Hepatocyte (in vitro differentiated cells): ENCODE results near the gene MRTFB. TPM values are rescaled to one million over a fixed set of nuclear protein-coding genes. Genes with fewer than 3 reads are reported as not detected.
A peak's percentile ranks its signal among the peaks of the same experiment; 100 is the strongest.

Source experiments
- DNase-seq: peaks from one replicate; pipeline ENCODE4 v3.0.0-alpha.2; 2016; ENCODE audit warnings: low spot score
- H2AFZ ChIP-seq: fragments of 200-600 bp; sonication (generic); 2 replicates; pipeline ENCODE4 v1.6.0; 2016; ENCODE audit warnings: antibody characterized with exemption, mild to moderate bottlenecking
- H3K27ac ChIP-seq: fragments of 200-600 bp; sonication (generic); 2 replicates; pipeline ENCODE4 v1.5.1; 2016; ENCODE audit warnings: mild to moderate bottlenecking
- H3K27me3 ChIP-seq: fragments of 200-600 bp; sonication (generic); 2 replicates; pipeline ENCODE4 v1.6.1; 2016
- H3K36me3 ChIP-seq: fragments of 200-600 bp; sonication (generic); replicated peaks from 2 replicates; pipeline ENCODE4 v1.5.1; 2016; ENCODE audit warnings: low read depth; ENCODE audit not compliant: insufficient read depth
- H3K4me1 ChIP-seq: fragments of 200-600 bp; sonication (generic); 2 replicates; pipeline ENCODE4 v1.5.1; 2016; ENCODE audit warnings: mild to moderate bottlenecking, moderate library complexity; ENCODE audit not compliant: insufficient read depth
- H3K4me2 ChIP-seq: fragments of 200-600 bp; sonication (generic); 2 replicates; pipeline ENCODE4 v1.6.0; 2016
- H3K4me3 ChIP-seq: fragments of 200-600 bp; sonication (generic); 2 replicates; pipeline ENCODE4 v1.5.1; 2016; ENCODE audit warnings: mild to moderate bottlenecking
- H3K79me2 ChIP-seq: fragments of 200-600 bp; sonication (generic); 2 replicates; pipeline ENCODE4 v1.6.0; 2017; ENCODE audit warnings: mild to moderate bottlenecking
- H3K9me2 ChIP-seq: fragments of 200-600 bp; sonication (generic); replicated peaks from 2 replicates; pipeline ENCODE4 v1.6.0; 2017; ENCODE audit warnings: mild to moderate bottlenecking; ENCODE audit not compliant: insufficient read depth
- H3K9me3 ChIP-seq: fragments of 200-600 bp; sonication (generic); 2 replicates; pipeline ENCODE4 v1.5.1; 2016; ENCODE audit warnings: low read depth, mild to moderate bottlenecking
- H4K20me1 ChIP-seq: fragments of 200-600 bp; sonication (generic); 2 replicates; pipeline ENCODE4 v1.6.0; 2016; ENCODE audit warnings: mild to moderate bottlenecking; ENCODE audit not compliant: insufficient read depth, poor library complexity, severe bottlenecking
- CTCF ChIP-seq: fragments of 200-600 bp; sonication (generic); IDR thresholded peaks from 2 replicates; pipeline ENCODE4 v1.5.1; 2016; ENCODE audit warnings: antibody characterized with exemption, mild to moderate bottlenecking; ENCODE audit not compliant: poor library complexity
- EZH2 ChIP-seq: fragments of 200-600 bp; sonication (generic); IDR thresholded peaks from 2 replicates; pipeline ENCODE4 v1.6.1; 2016; ENCODE audit warnings: antibody characterized with exemption, mild to moderate bottlenecking, borderline replicate concordance
- EZH2phosphoT487 ChIP-seq: fragments of 200-600 bp; sonication (generic); IDR thresholded peaks from one replicate; pipeline ENCODE4 v1.6.1; 2018; ENCODE audit warnings: antibody characterized with exemption, mild to moderate bottlenecking, low read depth, moderate library complexity; ENCODE audit not compliant: unreplicated experiment, severe bottlenecking
- WGBS: methylation state at CpG from one replicate; pipeline ENCODE4 v1.1.6; 2016; ENCODE audit warnings: low lambda C conversion rate; ENCODE audit errors: missing lambda C conversion rate; 5-methylcytosine and 5-hydroxymethylcytosine counted together
- polyA plus RNA-seq: library from polyadenylated mRNA; unstranded; fragments of >200 nt; fragmentation: Nextera tagmentation; extraction: Ambion mirVana; gene quantifications from 2 replicates; pipeline ENCODE4 v1.2.1, GENCODE V29; 2016
- total RNA-seq: library from RNA; depleted of rRNA; stranded (reverse); fragments of >200 nt; gene quantifications from 2 replicates; pipeline ENCODE4 v1.2.3, GENCODE V29; 2014

Gene MRTFB
- total and polyA plus RNA-seq, 2 experiments from 2014 or later: 10.9 to 27.9 TPM

DNA sequence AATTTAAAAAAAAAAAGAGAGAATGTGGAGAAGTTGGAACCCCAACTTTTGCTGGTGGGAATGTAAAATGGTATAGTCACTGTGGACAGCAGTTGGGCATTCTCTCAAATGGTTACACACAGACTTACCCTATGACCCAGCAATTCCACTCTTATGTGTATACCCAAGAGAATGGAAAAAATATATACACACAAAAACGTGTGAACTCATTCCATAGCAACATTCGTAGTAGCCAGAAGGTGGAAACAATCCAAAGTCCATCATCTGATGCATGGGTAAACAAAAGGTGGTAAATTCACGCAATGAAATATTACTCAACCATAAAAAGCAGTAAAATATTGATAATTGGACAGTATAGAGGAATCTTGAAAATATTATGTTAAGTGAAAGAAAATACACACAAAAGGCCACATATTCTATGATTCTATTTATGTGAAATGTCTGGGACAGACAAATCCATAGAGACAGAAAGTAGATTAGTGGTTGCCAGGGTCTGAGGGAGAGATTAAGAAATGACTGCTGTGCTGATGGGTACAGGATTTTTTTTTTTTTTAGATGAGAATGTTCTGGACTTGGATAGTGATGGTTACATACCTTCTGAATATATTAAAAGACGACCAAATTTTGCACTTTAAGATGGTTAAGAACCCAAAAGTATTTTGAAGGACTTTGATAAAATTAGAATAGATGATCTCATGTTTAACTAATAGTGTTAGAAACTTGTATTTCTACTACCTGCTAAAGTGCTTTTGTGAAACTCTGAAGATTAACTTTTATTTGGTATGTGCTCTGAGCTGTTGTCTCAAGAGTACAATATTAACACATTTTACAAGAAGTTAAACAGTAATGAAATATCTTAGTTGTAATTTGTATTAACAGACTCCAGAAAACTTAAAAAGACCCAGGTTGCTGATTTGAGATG, 60.9 kb downstream of the MRTFB start:
- H3K4me3 ChIP-seq: no peak overlapping the region
- WGBS: 58% methylated on average over 4 of the region's 4 CpGs
- peaks cover 18% of the 10 kb centered on the region for H3K4me1 ChIP-seq
- H3K27me3 ChIP-seq: no peaks in the 10 kb centered on the region
- H3K79me2 ChIP-seq: peaks cover 45% of the 10 kb centered on the region
- H2AFZ ChIP-seq: no peak overlapping the region
- no peaks in the 10 kb centered on the region for H3K9me2 ChIP-seq
- peak overlapping the region; percentile 70 for H3K27ac ChIP-seq
- DNase-seq: peak; percentile 57
- no peaks in the 10 kb centered on the region for H4K20me1 ChIP-seq
- no peaks in the 10 kb centered on the region for H3K36me3 ChIP-seq
- H3K9me3 ChIP-seq: no peaks in the 10 kb centered on the region
- TF ChIP-seq CTCF (no peak), EZH2phosphoT487 (no peak), EZH2 (no peak)
- peak overlapping the region; percentile 47 for H3K4me2 ChIP-seq

GRCh38 chr16:14132696-14133048, 61.6 kb downstream of the MRTFB start:
- Histone ChIP-seq H3K9me3 (no peaks in the 10 kb centered on the region), H3K4me3 (no peak overlapping the region), H3K4me2 (peak overlapping the region; percentile 47), H3K4me1 (peaks cover 18% of the 10 kb centered on the region), H3K27ac (peak overlapping the region; percentile 70), H3K27me3 (no peaks in the 10 kb centered on the region), H3K36me3 (no peaks in the 10 kb centered on the region), H3K9me2 (no peaks in the 10 kb centered on the region), H2AFZ (no peak overlapping the region), H4K20me1 (no peaks in the 10 kb centered on the region), H3K79me2 (peaks cover 49% of the 10 kb centered on the region)
- WGBS: 75% methylated on average over 4 of the region's 4 CpGs
- no peak for DNase-seq
- no peak for TF ChIP-seq EZH2

GRCh38 chr16:14133907-14134306, 62.8 kb downstream of the MRTFB start:
- Histone ChIP-seq H3K4me1 (peaks cover 18% of the 10 kb centered on the region), H3K27ac (no peak overlapping the region), H3K9me2 (no peaks in the 10 kb centered on the region), H3K79me2 (peaks cover 55% of the 10 kb centered on the region), H4K20me1 (no peaks in the 10 kb centered on the region), H2AFZ (no peak overlapping the region), H3K36me3 (no peaks in the 10 kb centered on the region), H3K4me2 (no peak overlapping the region), H3K4me3 (no peak overlapping the region), H3K27me3 (no peaks in the 10 kb centered on the region), H3K9me3 (no peaks in the 10 kb centered on the region)
- no peak for DNase-seq
- TF ChIP-seq EZH2: no peak
- TF ChIP-seq CTCF: no peak
- no peak for TF ChIP-seq EZH2phosphoT487
- 64% methylated on average over 1 of the region's 1 CpG for WGBS

DNA sequence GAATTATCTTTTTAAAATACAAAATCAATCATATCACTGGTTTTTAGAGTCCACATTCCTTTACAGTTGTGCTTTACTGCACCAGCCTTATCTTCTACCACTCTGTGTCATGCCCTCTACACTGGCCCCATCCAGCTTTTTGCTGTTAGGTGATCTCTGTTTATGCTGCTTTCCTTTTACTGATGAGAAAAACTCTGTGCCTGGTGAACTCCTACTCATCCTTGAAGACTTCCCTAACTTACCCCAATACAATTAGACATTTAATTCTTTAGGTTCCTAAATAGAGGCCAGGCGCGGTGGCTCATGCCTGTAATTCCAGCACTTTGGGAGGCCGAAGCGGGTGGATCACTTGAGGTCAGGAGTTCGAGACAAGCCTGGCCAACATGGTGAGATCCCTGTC, 64.6 kb downstream of the MRTFB start:
- H3K27ac ChIP-seq: peak overlapping the region; percentile 57
- WGBS: 98% methylated on average over 5 of the region's 5 CpGs
- TF ChIP-seq EZH2: no peak
- no peak for TF ChIP-seq EZH2phosphoT487
- no peak for TF ChIP-seq CTCF

More for the DNA sequence above, 64.6 kb downstream of the MRTFB start:
- peaks cover 52% of the 10 kb centered on the region for H3K79me2 ChIP-seq
- H2AFZ ChIP-seq: no peak overlapping the region
- H4K20me1 ChIP-seq: no peaks in the 10 kb centered on the region
- no peaks in the 10 kb centered on the region for H3K9me3 ChIP-seq
- DNase-seq: peak; percentile 29
- no peak overlapping the region for H3K4me3 ChIP-seq
- H3K36me3 ChIP-seq: no peaks in the 10 kb centered on the region
- peaks cover 18% of the 10 kb centered on the region for H3K4me1 ChIP-seq
- no peaks in the 10 kb centered on the region for H3K27me3 ChIP-seq
- peak overlapping the region; percentile 2 for H3K4me2 ChIP-seq
- no peaks in the 10 kb centered on the region for H3K9me2 ChIP-seq
